Ovary (tissue), 9 donors: ENCODE results near the gene MRPL10. TPM values are rescaled to one million over a fixed set of nuclear protein-coding genes. Genes with fewer than 3 reads are reported as not detected.
"Not testable (repeated sequence)": the region's sequence is repeated elsewhere in the genome, so short reads cannot be mapped to it uniquely, and the experiment has no call there.

Experiments
- DNase-seq, 5 donors: peaks; one replicate each; pipeline ENCODE4 v3.0.0-alpha.2; 2019 to 2020
- H3K27ac ChIP-seq, 2 donors: fragments of 200-600 bp; one replicate each; pipeline versions ENCODE4 v1.5.1 to v1.8.0; 2019 to 2022
- H3K27me3 ChIP-seq: fragments of 200-600 bp; one replicate; pipeline ENCODE4 v1.8.0; 2022
- H3K36me3 ChIP-seq: fragments of 200-600 bp; sonication (generic); one replicate; pipeline ENCODE4 v1.5.1; 2019
- H3K4me1 ChIP-seq: one replicate; pipeline ENCODE4 v1.8.1; 2013; ENCODE audit warnings: mild to moderate bottlenecking, moderate library complexity; ENCODE audit not compliant: insufficient read depth
- H3K4me3 ChIP-seq: fragments of 200-600 bp; sonication (generic); one replicate; pipeline ENCODE4 v1.5.1; 2017
- H3K9me3 ChIP-seq, 2 donors: fragments of 200-600 bp in 1 of 2; sonication (generic) in 1 of 2; one replicate each; pipeline versions ENCODE4 v1.5.1 to v1.8.1; 2013 to 2019; ENCODE audit warnings: mild to moderate bottlenecking in 1 of 2, moderate library complexity in 1 of 2
- CTCF ChIP-seq, 3 donors: fragments of 450-650 bp in 2 of 3; fragments of 200-600 bp in 1 of 3; IDR thresholded peaks; one replicate each; pipeline versions ENCODE4 v1.5.1 to v1.8.0; 2016 to 2022; ENCODE audit warnings: antibody characterized with exemption in 3 of 3, mild to moderate bottlenecking in 1 of 3
- EP300 ChIP-seq: sonication (generic); formaldehyde crosslinking; IDR thresholded peaks from one replicate; pipeline ENCODE4 v1.6.1; 2017; ENCODE audit warnings: antibody characterized with exemption
- POLR2A ChIP-seq: fragments of 450-650 bp; IDR thresholded peaks from one replicate; pipeline ENCODE4 v1.6.1; 2017; ENCODE audit warnings: antibody characterized with exemption, mild to moderate bottlenecking, moderate library complexity
- WGBS, 3 donors: extraction: QIAGEN DNeasy Blood & Tissue Kit in 1 of 3; methylation state at CpG; one replicate each; pipeline versions ENCODE4 v1.1.5 to v1.1.7; 2013 to 2017; 5-methylcytosine and 5-hydroxymethylcytosine counted together
- intact Hi-C, 4 donors: fragments of 100-400 bp; cut with DNase I; formaldehyde crosslinking; loops; one replicate each; pipeline versions ENCODE4 v1.11.0 to v1.15.1; 2022 to 2023
- polyA plus RNA-seq, 2 donors: library from polyadenylated mRNA; stranded (reverse); fragments of 200-250 nt in 1 of 2; fragments of 350-450 nt in 1 of 2; fragmentation: Illumina TruSeq in 1 of 2; extraction: RNeasy Lipid Tissue Mini Kit (QIAGEN cat#74804) in 1 of 2; gene quantifications; one replicate each; pipeline ENCODE4 v1.2.3, GENCODE V29; 2013 to 2014
- total RNA-seq, 7 donors: library from RNA; depleted of rRNA in 2 of 7; stranded (reverse); fragments of >200 nt in 2 of 7; fragmentation: NEBNext Ultra II Directional in 3 of 7; extraction: Animal tissue kit (Norgen Biotek cat#: 25700) in 3 of 7; gene quantifications; one replicate each; pipeline versions ENCODE4 v1.1.0 to v1.2.4, GENCODE V29; 2016 to 2023
- donor health status: DM: no; HTN: no; CAD: no; lungs with moderate emphysema.
- donor health status: DM: no; HTN: no; CAD: no.
- donor health status: Bipolar disorder and iron deficiency.
- donor health status: DM: yes; HTN: yes; CAD: no.
- donor health status: DM: no; HTN: no; CAD: no.
- donor health status: DM: yes; HTN: yes; CAD: no.

MRPL10 gene
- total and polyA plus RNA-seq, 9 donors = 30.4 to 64.4 (median 48.8) TPM

GRCh38 chr17:47774331-47774730, 57.0 kb downstream of the MRPL10 start:
- Histone ChIP-seq H3K27ac (no peak overlapping the region), H3K4me1 (no peaks in the 10 kb centered on the region), H3K4me3 (no peak overlapping the region), H3K27me3 (no peaks in the 10 kb centered on the region), H3K36me3 (no peaks in the 10 kb centered on the region), H3K9me3 (peaks cover 0 to 8% of the 10 kb centered on the region in 2 donors)
- intact Hi-C loops = no loop called here
- TF ChIP-seq EP300 = no peak
- TF ChIP-seq POLR2A = no peak
- TF ChIP-seq CTCF (IDR thresholded peaks at IDR 0.05) = no peak
- no peak for DNase-seq
- WGBS, 3 donors = 68 to 73% (median 69%) methylated on average over 4 of the region's 4 CpGs

- H3K4me1 ChIP-seq, H3K27me3 ChIP-seq, H3K36me3 ChIP-seq, H3K9me3 ChIP-seq, H3K27ac ChIP-seq, H3K4me3 ChIP-seq, DNase-seq, intact Hi-C loops: not testable (repeated sequence)
- 88 to 91% (median 90%) methylated on average over 9 of the region's 9 CpGs for WGBS, 3 donors
These were observed 57.7 kb downstream of the MRPL10 start for GRCh38 chr17:47773649-47774048.

Other genes starting within 250 kb of the MRPL10 start
- gene KPNB1, start 181.6 kb downstream of the MRPL10 start, total RNA-seq = 100 to 1,000 TPM; 119 to 346 (median 256) TPM
- gene KPNB1, start 181.6 kb downstream of the MRPL10 start, polyA plus RNA-seq = 100 to 1,000 TPM in 1 of 2 donors, 10 to 100 TPM in 1; 63.4 to 236 TPM
- gene TBKBP1, start 137.4 kb downstream of the MRPL10 start, total RNA-seq = 10 to 100 TPM in 5 of 7 donors, 1 to 10 TPM in 2; 6.0 to 28.8 (median 22.8) TPM
- gene TBKBP1, start 137.4 kb downstream of the MRPL10 start, polyA plus RNA-seq = 10 to 100 TPM; 10.4 to 24.0 TPM
- gene TBX21, start 98.3 kb downstream of the MRPL10 start, total RNA-seq = 1 to 10 TPM in 1 of 7 donors, under 1 TPM in 5, not detected in 1; 0.20 to 1.4 (median 0.33) TPM
- under 1 TPM; 0.12 to 0.70 TPM for gene TBX21, start 98.3 kb downstream of the MRPL10 start, polyA plus RNA-seq
- 10 to 100 TPM in 5 of 7 donors, 1 to 10 TPM in 2; 6.4 to 18.0 (median 14.4) TPM for gene OSBPL7, start 9.7 kb downstream of the MRPL10 start, total RNA-seq
- gene OSBPL7, start 9.7 kb downstream of the MRPL10 start, polyA plus RNA-seq = 1 to 10 TPM; 6.1 to 9.6 TPM
- gene LRRC46, start 129 bp upstream of the MRPL10 start, total RNA-seq = 10 to 100 TPM in 1 of 7 donors, 1 to 10 TPM in 3, under 1 TPM in 3; 0.35 to 17.1 (median 1.2) TPM
- 1 to 10 TPM in 1 of 2 donors, under 1 TPM in 1; 0.31 to 1.6 TPM for gene LRRC46, start 129 bp upstream of the MRPL10 start, polyA plus RNA-seq
- gene SCRN2, start 9.7 kb upstream of the MRPL10 start, total RNA-seq = 10 to 100 TPM; 25.4 to 43.9 (median 36.8) TPM
- 10 to 100 TPM in 1 of 2 donors, 1 to 10 TPM in 1; 5.6 to 45.5 TPM for gene SCRN2, start 9.7 kb upstream of the MRPL10 start, polyA plus RNA-seq
- 1 to 10 TPM in 5 of 7 donors, under 1 TPM in 2; 0.66 to 4.3 (median 1.3) TPM for gene SP6, start 19.6 kb upstream of the MRPL10 start, total RNA-seq
- gene SP6, start 19.6 kb upstream of the MRPL10 start, polyA plus RNA-seq = 1 to 10 TPM in 1 of 2 donors, under 1 TPM in 1; 0.25 to 1.1 TPM
- gene SP2, start 64.7 kb upstream of the MRPL10 start, total RNA-seq = 10 to 100 TPM in 5 of 7 donors, 1 to 10 TPM in 2; 2.6 to 22.5 (median 14.6) TPM
- gene SP2, start 64.7 kb upstream of the MRPL10 start, polyA plus RNA-seq = 10 to 100 TPM; 15.0 to 19.4 TPM
- 10 to 100 TPM in 6 of 7 donors, 1 to 10 TPM in 1; 9.5 to 26.5 (median 21.8) TPM for gene PNPO, start 110.0 kb upstream of the MRPL10 start, total RNA-seq
- gene PNPO, start 110.0 kb upstream of the MRPL10 start, polyA plus RNA-seq = 10 to 100 TPM in 1 of 2 donors, 1 to 10 TPM in 1; 6.1 to 32.4 TPM
- gene PRR15L, start 126.3 kb upstream of the MRPL10 start, total RNA-seq = 10 to 100 TPM in 1 of 7 donors, 1 to 10 TPM in 1, under 1 TPM in 5; 0.18 to 22.3 (median 0.82) TPM
- under 1 TPM; 0.16 to 0.35 TPM for gene PRR15L, start 126.3 kb upstream of the MRPL10 start, polyA plus RNA-seq
- 100 to 1,000 TPM; 125 to 197 (median 144) TPM for gene CDK5RAP3, start 139.6 kb upstream of the MRPL10 start, total RNA-seq
- 100 to 1,000 TPM; 138 to 162 TPM for gene CDK5RAP3, start 139.6 kb upstream of the MRPL10 start, polyA plus RNA-seq
- gene COPZ2, start 206.3 kb upstream of the MRPL10 start, total RNA-seq = 10 to 100 TPM in 5 of 7 donors, 1 to 10 TPM in 2; 1.7 to 36.2 (median 12.1) TPM
- 10 to 100 TPM; 12.1 to 58.1 TPM for gene COPZ2, start 206.3 kb upstream of the MRPL10 start, polyA plus RNA-seq
- 100 to 1,000 TPM in 6 of 7 donors, 10 to 100 TPM in 1; 80.0 to 214 (median 165) TPM for gene NFE2L1, start 216.8 kb upstream of the MRPL10 start, total RNA-seq
- 100 to 1,000 TPM; 150 to 577 TPM for gene NFE2L1, start 216.8 kb upstream of the MRPL10 start, polyA plus RNA-seq